Mesodermal cell (in vitro differentiated cells): ENCODE measurements around the gene TRAPPC12.
A peak's percentile ranks its signal among the peaks of the same experiment; 100 is the strongest.

Experiments used
- H3K27ac ChIP-seq: 2 replicates; pipeline ENCODE4 v1.7.0; 2013; ENCODE audit warnings: mild to moderate bottlenecking, low read depth, low read length, moderate library complexity; ENCODE audit not compliant: severe bottlenecking
- H3K36me3 ChIP-seq: 2 replicates; pipeline ENCODE4 v1.7.1; 2013; ENCODE audit warnings: mild to moderate bottlenecking, low read length, moderate library complexity; ENCODE audit not compliant: control insufficient read depth, insufficient read depth
- H3K4me1 ChIP-seq: one replicate; pipeline ENCODE4 v1.7.1; 2013; ENCODE audit warnings: mild to moderate bottlenecking, low read length; ENCODE audit not compliant: insufficient read depth, control insufficient read depth, poor library complexity, severe bottlenecking
- H3K4me3 ChIP-seq: 2 replicates; pipeline ENCODE4 v1.7.0; 2013; ENCODE audit warnings: low read length, control low read depth, mild to moderate bottlenecking; ENCODE audit not compliant: insufficient read depth, poor library complexity, severe bottlenecking; ENCODE audit errors: extremely low read depth
- H3K9me3 ChIP-seq: 2 replicates; pipeline ENCODE4 v1.7.1; 2013; ENCODE audit warnings: mild to moderate bottlenecking, low read length, moderate library complexity; ENCODE audit not compliant: control insufficient read depth
- WGBS, 2 experiments: methylation state at CpG; one replicate each; pipeline ENCODE4 v1.1.5; 2013; ENCODE audit warnings: missing lambda C conversion rate in 2 of 2; ENCODE audit not compliant: insufficient coverage in 2 of 2; 5-methylcytosine and 5-hydroxymethylcytosine counted together

Gene TRAPPC12

DNA sequence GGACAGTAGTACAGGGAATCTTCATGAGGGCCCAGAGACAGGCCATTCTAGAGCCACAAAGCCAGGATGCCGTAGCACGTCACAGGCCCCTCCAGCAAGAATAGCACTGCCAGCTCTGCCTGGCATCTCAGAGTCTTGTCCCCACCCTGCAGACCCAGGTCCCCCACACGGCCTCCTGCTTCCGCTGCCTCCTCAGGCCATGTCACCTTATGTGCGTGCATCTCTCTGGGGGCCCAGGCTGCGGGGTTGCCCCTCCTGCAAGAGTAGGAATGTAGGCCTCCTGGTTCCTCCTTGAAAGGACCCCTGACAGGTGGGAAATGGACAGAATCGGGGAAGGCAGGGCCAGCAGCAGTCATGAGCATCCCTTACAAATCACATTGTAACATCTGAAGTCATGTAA lies 90.0 kb downstream of the TRAPPC12 start:
- Histone ChIP-seq H3K36me3 (peaks cover 44% of the 10 kb centered on the region), H3K9me3 (no peaks in the 10 kb centered on the region), H3K27ac (no peak overlapping the region), H3K4me3 (no peak overlapping the region), H3K4me1 (peaks cover 31% of the 10 kb centered on the region)
- WGBS, 2 experiments: 91 to 97% methylated on average over 6 to 7 of the region's 7 CpGs

DNA sequence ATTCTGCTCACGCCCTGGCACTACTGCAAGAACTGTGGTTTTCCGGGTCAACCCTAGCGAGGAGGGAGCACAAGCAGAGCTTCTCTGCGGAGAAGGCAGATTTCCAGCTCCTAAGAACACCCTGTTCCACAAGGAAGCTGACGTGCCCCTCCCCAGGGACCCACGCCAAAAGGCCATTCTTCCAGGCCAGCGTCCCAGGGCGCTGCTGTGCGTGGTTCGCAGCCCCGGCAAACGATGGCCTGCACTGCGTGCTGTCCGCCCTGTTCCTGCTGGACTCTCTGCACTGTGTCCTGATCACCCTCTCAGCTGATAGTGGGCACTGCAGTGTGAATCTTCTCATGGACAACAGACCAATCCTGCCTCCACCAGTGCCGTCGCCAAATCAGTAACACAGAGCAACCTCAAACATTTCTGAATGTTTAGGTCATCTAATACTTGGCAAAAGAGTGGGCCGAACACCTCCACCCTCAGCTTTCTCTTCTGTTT lies 90.7 kb downstream of the TRAPPC12 start:
- Histone ChIP-seq H3K36me3 (peaks cover 44% of the 10 kb centered on the region), H3K4me1 (peaks cover 25% of the 10 kb centered on the region), H3K9me3 (no peaks in the 10 kb centered on the region), H3K4me3 (no peak overlapping the region), H3K27ac (no peak overlapping the region)
- WGBS, 2 experiments: 93 to 97% methylated on average over 14 to 15 of the region's 17 CpGs

GRCh38 chr2:3470856-3471737 lies 91.6 kb downstream of the TRAPPC12 start:
- WGBS, 2 experiments: 94 to 95% methylated on average over 11 to 16 of the region's 17 CpGs
- H3K4me3 ChIP-seq: no peak overlapping the region
- H3K9me3 ChIP-seq: no peaks in the 10 kb centered on the region
- H3K27ac ChIP-seq: no peak overlapping the region
- peaks cover 44% of the 10 kb centered on the region for H3K36me3 ChIP-seq
- peaks cover 16% of the 10 kb centered on the region for H3K4me1 ChIP-seq

DNA sequence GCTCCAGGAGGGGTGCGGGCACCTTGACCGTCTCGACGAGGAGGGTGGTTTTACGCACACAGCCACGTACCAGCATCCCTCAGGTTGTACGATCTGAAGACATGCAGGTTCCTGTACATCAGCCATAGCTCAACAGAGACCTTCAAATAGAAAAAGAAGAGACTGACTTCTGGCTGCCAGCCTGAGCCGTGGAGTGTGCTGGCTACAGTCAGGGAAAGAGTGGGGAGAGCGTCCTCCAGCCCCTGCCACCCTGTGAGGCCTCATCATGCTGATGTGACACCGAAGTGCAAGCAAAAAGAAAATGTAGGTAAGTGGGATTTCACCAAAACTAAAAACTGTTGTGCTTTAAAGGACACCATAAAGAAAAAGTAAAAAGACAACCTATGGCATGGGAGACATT lies 92.8 kb downstream of the TRAPPC12 start:
- Histone ChIP-seq H3K36me3 (peaks cover 38% of the 10 kb centered on the region), H3K27ac (no peak overlapping the region), H3K4me1 (peaks cover 10% of the 10 kb centered on the region), H3K4me3 (no peak overlapping the region), H3K9me3 (no peaks in the 10 kb centered on the region)
- 94 to 98% methylated on average over 8 to 10 of the region's 10 CpGs for WGBS, 2 experiments

GRCh38 chr2:3472966-3473365 lies 93.5 kb downstream of the TRAPPC12 start:
- Histone ChIP-seq H3K27ac (no peak overlapping the region), H3K4me3 (no peak overlapping the region), H3K4me1 (peaks cover 10% of the 10 kb centered on the region), H3K9me3 (no peaks in the 10 kb centered on the region), H3K36me3 (peaks cover 33% of the 10 kb centered on the region)
- WGBS, 2 experiments: 63 to 72% methylated on average over 6 to 8 of the region's 10 CpGs

DNA sequence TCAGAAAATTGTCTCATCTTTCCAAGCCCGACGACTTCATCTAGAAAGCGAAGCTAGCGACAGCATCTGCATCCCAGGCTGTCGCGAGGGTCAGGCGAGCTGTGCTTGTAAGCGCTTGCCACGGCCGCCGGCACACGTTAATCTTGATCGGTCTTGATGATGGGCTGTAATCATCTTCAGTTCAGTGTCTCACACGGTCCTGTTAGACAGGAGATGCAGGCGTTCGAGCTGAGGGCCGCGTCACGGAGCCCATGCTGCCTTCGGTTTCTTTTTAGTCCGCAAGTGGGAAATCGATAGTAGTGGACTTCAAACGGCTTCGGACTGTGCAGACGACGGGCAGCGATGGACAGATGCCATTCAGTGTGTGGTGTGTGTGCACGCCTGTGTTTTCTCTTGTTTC lies 96.3 kb downstream of the TRAPPC12 start:
- WGBS, 2 experiments: 92 to 97% methylated on average over 26 to 28 of the region's 28 CpGs
- Histone ChIP-seq H3K4me3 (no peak overlapping the region), H3K4me1 (no peaks in the 10 kb centered on the region), H3K27ac (peak overlapping the region; percentile 36), H3K9me3 (no peaks in the 10 kb centered on the region), H3K36me3 (peaks cover 39% of the 10 kb centered on the region)

DNA sequence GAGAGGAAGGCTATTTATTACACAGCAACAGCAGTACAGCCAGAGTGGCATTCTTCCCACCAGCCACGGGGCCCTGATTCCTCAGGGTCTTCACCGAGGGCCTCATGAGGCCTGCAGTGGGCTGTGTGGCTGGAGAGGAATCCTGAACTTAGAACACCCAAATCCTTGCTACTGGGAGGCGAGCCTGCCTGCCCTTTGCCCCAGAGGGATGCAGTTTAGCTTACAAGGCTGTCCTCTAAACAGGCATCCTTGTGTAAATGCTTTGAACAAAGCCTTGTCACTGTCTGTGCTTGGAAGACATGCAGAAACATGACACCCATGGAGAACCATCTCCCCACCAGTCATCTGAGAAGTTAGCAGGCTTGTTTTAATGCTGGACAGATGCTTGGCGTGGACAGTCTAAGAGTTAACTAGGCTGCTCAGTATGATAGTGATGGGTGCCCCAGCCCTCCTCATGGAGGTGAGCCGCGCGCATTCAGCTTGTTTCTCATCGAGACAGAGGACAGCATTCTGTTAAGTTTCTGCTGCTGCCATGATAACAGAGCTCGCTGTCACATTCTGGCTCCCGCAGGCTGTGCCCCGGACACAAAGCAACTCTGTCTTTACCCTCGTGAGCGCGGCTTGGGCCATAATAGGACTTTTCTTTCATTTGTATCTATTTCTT lies 97.0 kb downstream of the TRAPPC12 start:
- Histone ChIP-seq H3K4me1 (no peaks in the 10 kb centered on the region), H3K9me3 (no peaks in the 10 kb centered on the region), H3K4me3 (no peak overlapping the region), H3K36me3 (peaks cover 34% of the 10 kb centered on the region), H3K27ac (peak overlapping the region; percentile 36)
- 84 to 87% methylated on average over 11 to 13 of the region's 14 CpGs for WGBS, 2 experiments

DNA sequence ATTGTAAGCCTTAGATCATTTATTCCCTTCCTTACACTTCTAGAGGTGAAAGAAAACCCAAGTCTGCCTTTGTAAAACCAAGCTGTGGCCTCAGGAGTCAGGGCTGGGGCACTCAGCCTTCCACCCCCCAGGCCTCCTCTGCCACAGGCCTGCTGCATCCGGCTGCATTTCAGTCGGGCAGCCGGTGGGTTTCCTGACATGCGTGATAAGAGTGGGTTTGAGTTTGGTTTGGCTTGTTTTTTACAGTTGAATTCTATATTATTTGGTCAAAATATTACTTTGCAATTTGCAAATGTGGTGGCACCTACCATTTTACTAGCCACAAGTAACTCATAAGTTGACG lies 97.5 kb downstream of the TRAPPC12 start:
- Histone ChIP-seq H3K4me3 (no peak overlapping the region), H3K9me3 (no peaks in the 10 kb centered on the region), H3K4me1 (no peaks in the 10 kb centered on the region), H3K36me3 (peaks cover 30% of the 10 kb centered on the region), H3K27ac (peak overlapping the region; percentile 36)
- no CpG with 5 or more reads among the region's 5 CpGs for WGBS, 2 experiments

DNA sequence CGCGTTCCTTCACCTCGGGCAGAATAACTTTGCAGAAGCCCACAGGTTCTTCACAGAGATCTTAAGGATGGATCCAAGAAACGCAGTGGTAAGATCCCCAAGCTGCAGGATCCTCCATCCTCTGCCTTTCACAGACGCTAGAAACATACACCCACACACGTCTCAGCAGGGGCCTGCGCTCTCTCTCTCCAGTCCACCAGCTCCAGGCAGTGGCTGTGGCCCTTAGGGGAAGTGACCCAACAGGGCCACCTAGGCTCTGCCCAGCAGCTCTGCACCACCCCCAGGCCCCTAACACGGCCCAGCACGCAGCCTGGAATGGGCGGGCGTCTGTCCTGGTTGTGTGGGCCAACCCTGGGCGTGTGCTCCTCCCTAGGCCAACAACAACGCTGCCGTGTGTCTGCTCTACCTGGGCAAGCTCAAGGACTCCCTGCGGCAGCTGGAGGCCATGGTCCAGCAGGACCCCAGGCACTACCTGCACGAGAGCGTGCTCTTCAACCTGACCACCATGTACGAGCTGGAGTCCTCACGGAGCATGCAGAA lies 99.4 kb downstream of the TRAPPC12 start:
- Histone ChIP-seq H3K36me3 (peaks cover 22% of the 10 kb centered on the region), H3K4me3 (no peak overlapping the region), H3K27ac (no peak overlapping the region), H3K9me3 (no peaks in the 10 kb centered on the region), H3K4me1 (no peaks in the 10 kb centered on the region)
- 94 to 95% methylated on average over 14 to 19 of the region's 19 CpGs for WGBS, 2 experiments

- Histone ChIP-seq H3K4me3 (no peak overlapping the region), H3K27ac (no peak overlapping the region), H3K36me3 (peaks cover 22% of the 10 kb centered on the region), H3K9me3 (no peaks in the 10 kb centered on the region), H3K4me1 (no peaks in the 10 kb centered on the region)
- 94 to 95% methylated on average over 28 of the region's 31 CpGs for WGBS, 2 experiments
Measured at GRCh38 chr2:3479430-3480320, 100.2 kb downstream of the TRAPPC12 start.
